Mesenchymal stem cell (in vitro differentiated cells and primary cell): Measurements from ENCODE around the gene TMCO4.
"Not testable (repeated sequence)": the region's sequence is repeated elsewhere in the genome, so short reads cannot be mapped to it uniquely, and the experiment has no call there.

Source experiments
- DNase-seq: peaks from one replicate; pipeline ENCODE4 v3.0.0-alpha.2; 2013
- H2AFZ ChIP-seq: one replicate; pipeline ENCODE4 v1.6.1; 2013; ENCODE audit warnings: low read depth, mild to moderate bottlenecking, control low read depth, inconsistent platforms, low read length, moderate library complexity
- H2AK5ac ChIP-seq: 2 replicates; pipeline ENCODE4 v1.6.1; 2013; ENCODE audit warnings: low read length, moderate library complexity, mild to moderate bottlenecking, inconsistent platforms; ENCODE audit not compliant: severe bottlenecking
- H2BK120ac ChIP-seq: one replicate; pipeline ENCODE4 v1.6.1; 2013; ENCODE audit warnings: low read depth, mild to moderate bottlenecking, inconsistent platforms, low read length, moderate library complexity
- H2BK12ac ChIP-seq, 2 experiments: one replicate each; pipeline ENCODE4 v1.6.1; 2013; ENCODE audit warnings: inconsistent platforms in 2 of 2, low read length in 2 of 2, mild to moderate bottlenecking in 2 of 2, moderate library complexity in 2 of 2, control low read depth in 1 of 2
- H2BK15ac ChIP-seq: one replicate; pipeline ENCODE4 v1.6.1; 2013; ENCODE audit warnings: mild to moderate bottlenecking, low read depth, inconsistent platforms; ENCODE audit not compliant: poor library complexity, severe bottlenecking
- H2BK5ac ChIP-seq: 2 replicates; pipeline ENCODE4 v1.6.1; 2013; ENCODE audit warnings: low read depth, mild to moderate bottlenecking, low read length, control low read depth, inconsistent platforms; ENCODE audit not compliant: poor library complexity, severe bottlenecking
- H3K14ac ChIP-seq, 2 experiments: one replicate each; pipeline ENCODE4 v1.6.1; 2013; ENCODE audit warnings: inconsistent platforms in 2 of 2, low read length in 2 of 2, control low read depth in 1 of 2, mild to moderate bottlenecking in 1 of 2, moderate library complexity in 1 of 2
- H3K18ac ChIP-seq, 2 experiments: one replicate each; pipeline ENCODE4 v1.6.1; 2013; ENCODE audit warnings: inconsistent platforms in 2 of 2, low read length in 2 of 2, control low read depth in 1 of 2, low read depth in 1 of 2, mild to moderate bottlenecking in 1 of 2
- H3K23ac ChIP-seq, 2 experiments: one replicate each; pipeline ENCODE4 v1.6.1; 2013; ENCODE audit warnings: inconsistent platforms in 2 of 2, low read length in 2 of 2, mild to moderate bottlenecking in 2 of 2, moderate library complexity in 2 of 2, control low read depth in 1 of 2
- H3K27ac ChIP-seq: 2 replicates; pipeline ENCODE4 v1.5.1; 2013; ENCODE audit warnings: mild to moderate bottlenecking, moderate library complexity, low read length, control low read depth, inconsistent platforms; ENCODE audit not compliant: poor library complexity, severe bottlenecking
- H3K27me3 ChIP-seq, 2 experiments: 2 replicates each; pipeline versions ENCODE4 v1.6.1 to v1.7.0; 2013; ENCODE audit warnings: low read length in 2 of 2, mild to moderate bottlenecking in 2 of 2, moderate library complexity in 2 of 2, control low read depth in 1 of 2, inconsistent platforms in 1 of 2; ENCODE audit not compliant: control insufficient read depth in 1 of 2, insufficient read depth in 1 of 2
- H3K36me3 ChIP-seq, 2 experiments: 2 replicates each; pipeline versions ENCODE4 v1.6.1 to v1.7.0; 2013; ENCODE audit warnings: low read length in 2 of 2, control low read depth in 1 of 2, inconsistent platforms in 1 of 2, low read depth in 1 of 2, mild to moderate bottlenecking in 1 of 2; ENCODE audit not compliant: insufficient read depth in 2 of 2, control insufficient read depth in 1 of 2
- H3K4ac ChIP-seq, 2 experiments: one replicate each; pipeline ENCODE4 v1.6.1; 2013; ENCODE audit warnings: inconsistent platforms in 2 of 2, low read length in 2 of 2, mild to moderate bottlenecking in 2 of 2, moderate library complexity in 2 of 2, control low read depth in 1 of 2, low read depth in 1 of 2
- H3K4me1 ChIP-seq: 2 replicates; pipeline ENCODE4 v1.6.1; 2013; ENCODE audit warnings: low read depth, low read length, control low read depth; ENCODE audit not compliant: control insufficient read depth, insufficient read depth
- H3K4me2 ChIP-seq: 2 replicates; pipeline ENCODE4 v1.6.1; 2013; ENCODE audit warnings: low read length, mild to moderate bottlenecking, inconsistent platforms; ENCODE audit not compliant: poor library complexity, severe bottlenecking
- H3K4me3 ChIP-seq, 2 experiments: 2 replicates each; pipeline versions ENCODE4 v1.5.1 to v1.7.0; 2013; ENCODE audit warnings: low read length in 2 of 2, mild to moderate bottlenecking in 2 of 2, control low read depth in 1 of 2, low read depth in 1 of 2; ENCODE audit not compliant: insufficient read depth in 1 of 2
- H3K79me1 ChIP-seq: replicated peaks from 2 replicates; pipeline ENCODE4 v1.6.1; 2013; ENCODE audit warnings: mild to moderate bottlenecking, control low read depth, low read length, inconsistent platforms; ENCODE audit not compliant: poor library complexity, severe bottlenecking
- H3K9ac ChIP-seq: 2 replicates; pipeline ENCODE4 v1.7.0; 2013; ENCODE audit warnings: mild to moderate bottlenecking, low read length, moderate library complexity
- H3K9me3 ChIP-seq: 2 replicates; pipeline ENCODE4 v1.7.0; 2013; ENCODE audit warnings: mild to moderate bottlenecking, low read length; ENCODE audit not compliant: control insufficient read depth
- H4K8ac ChIP-seq: one replicate; pipeline ENCODE4 v1.6.1; 2013; ENCODE audit warnings: inconsistent platforms, mild to moderate bottlenecking, low read length, moderate library complexity
- H4K91ac ChIP-seq: one replicate; pipeline ENCODE4 v1.6.1; 2013; ENCODE audit warnings: mild to moderate bottlenecking, low read length, inconsistent platforms
- WGBS: methylation state at CpG from one replicate; pipeline ENCODE4 v1.1.7; 2013; ENCODE audit warnings: mixed read lengths; 5-methylcytosine and 5-hydroxymethylcytosine counted together

The TMCO4 gene

DNA sequence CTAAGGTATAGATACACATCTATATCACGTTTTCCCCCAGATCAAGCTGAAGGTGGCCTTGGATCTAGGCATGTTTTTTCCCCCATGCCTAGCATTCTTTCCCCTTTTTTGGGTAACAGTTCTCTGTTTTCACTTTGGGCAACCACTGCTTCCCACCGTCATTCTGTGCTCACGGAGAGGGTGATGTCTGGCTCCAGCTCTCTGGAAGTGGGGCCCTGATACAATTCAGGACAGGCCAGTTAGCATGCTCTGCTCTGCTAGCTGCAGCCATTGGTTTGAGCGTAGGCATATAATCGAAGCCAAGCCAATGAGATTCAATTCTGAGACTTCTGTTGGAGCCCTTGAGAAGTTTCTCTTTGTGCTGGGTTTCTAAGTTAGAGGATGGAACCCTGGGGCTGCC lies 17.4 kb upstream of the TMCO4 start:
- Histone ChIP-seq H4K91ac (no peak overlapping the region), H2AK5ac (no peak overlapping the region), H3K14ac (no peak overlapping the region), H3K36me3 (no peaks in the 10 kb centered on the region), H3K4me2 (no peak overlapping the region), H2AFZ (no peak overlapping the region), H3K9ac (no peak overlapping the region), H4K8ac (no peak overlapping the region), H2BK15ac (no peak overlapping the region), H3K4me3 (no peak overlapping the region), H3K27ac (no peak overlapping the region), H2BK5ac (no peak overlapping the region), H3K27me3 (peaks cover 0 to 4% of the 10 kb centered on the region in 2 experiments), H2BK120ac (no peak overlapping the region), H3K23ac (no peak overlapping the region), H3K18ac (no peak overlapping the region), H3K4ac (no peak overlapping the region), H3K4me1 (peaks cover 12% of the 10 kb centered on the region), H3K79me1 (no peaks in the 10 kb centered on the region), H3K9me3 (no peaks in the 10 kb centered on the region), H2BK12ac (no peak overlapping the region)
- 68% methylated on average over 5 of the region's 5 CpGs for WGBS
- no peak for DNase-seq

DNA sequence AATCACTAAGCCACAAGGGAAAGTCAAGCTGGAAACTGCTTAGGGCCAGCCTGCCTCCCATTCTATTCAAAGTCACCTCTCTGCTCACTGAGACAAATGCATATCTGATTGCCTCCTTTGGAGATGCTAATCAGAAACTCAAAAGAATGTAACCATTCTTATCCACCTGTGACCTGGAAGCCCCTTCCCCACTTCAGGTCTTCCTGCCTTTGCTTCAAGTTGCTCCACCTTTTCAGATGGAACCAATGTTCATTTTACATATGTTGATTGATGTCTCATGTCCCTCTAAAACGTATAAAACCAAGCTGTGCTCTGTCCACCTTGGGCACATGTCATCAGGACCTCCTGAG lies 17.0 kb upstream of the TMCO4 start:
- not testable (repeated sequence) for H2BK5ac ChIP-seq, H3K18ac ChIP-seq, H2BK15ac ChIP-seq, H3K79me1 ChIP-seq, H3K9me3 ChIP-seq, H2BK120ac ChIP-seq, H3K9ac ChIP-seq, H3K23ac ChIP-seq, H2AFZ ChIP-seq, H3K4me2 ChIP-seq, H4K8ac ChIP-seq, H3K27me3 ChIP-seq, H3K4ac ChIP-seq, DNase-seq, H3K27ac ChIP-seq, H3K36me3 ChIP-seq, H3K14ac ChIP-seq, H4K91ac ChIP-seq, H2BK12ac ChIP-seq, H3K4me3 ChIP-seq, H2AK5ac ChIP-seq
- H3K4me1 ChIP-seq, result peaks cover 12% of the 10 kb centered on the region
- 31% methylated on average over 1 of the region's 1 CpG for WGBS

GRCh38 chr1:19815801-19816736 lies 16.4 kb upstream of the TMCO4 start:
- Histone ChIP-seq H3K27ac (no peak overlapping the region), H3K9ac (no peak overlapping the region), H3K18ac (no peak overlapping the region), H2BK15ac (no peak overlapping the region), H2AK5ac (no peak overlapping the region), H2BK120ac (no peak overlapping the region), H2BK5ac (no peak overlapping the region), H3K4ac (no peak overlapping the region), H3K4me2 (no peak overlapping the region), H3K4me1 (peaks cover 12% of the 10 kb centered on the region), H3K14ac (no peak overlapping the region), H3K79me1 (no peaks in the 10 kb centered on the region), H4K8ac (no peak overlapping the region), H3K9me3 (no peaks in the 10 kb centered on the region), H3K36me3 (no peaks in the 10 kb centered on the region), H3K23ac (no peak overlapping the region), H2AFZ (no peak overlapping the region), H3K4me3 (no peak overlapping the region), H2BK12ac (no peak overlapping the region), H3K27me3 (no peaks in the 10 kb centered on the region), H4K91ac (no peak overlapping the region)
- WGBS, result 83% methylated on average over 15 of the region's 15 CpGs
- no peak for DNase-seq

DNA sequence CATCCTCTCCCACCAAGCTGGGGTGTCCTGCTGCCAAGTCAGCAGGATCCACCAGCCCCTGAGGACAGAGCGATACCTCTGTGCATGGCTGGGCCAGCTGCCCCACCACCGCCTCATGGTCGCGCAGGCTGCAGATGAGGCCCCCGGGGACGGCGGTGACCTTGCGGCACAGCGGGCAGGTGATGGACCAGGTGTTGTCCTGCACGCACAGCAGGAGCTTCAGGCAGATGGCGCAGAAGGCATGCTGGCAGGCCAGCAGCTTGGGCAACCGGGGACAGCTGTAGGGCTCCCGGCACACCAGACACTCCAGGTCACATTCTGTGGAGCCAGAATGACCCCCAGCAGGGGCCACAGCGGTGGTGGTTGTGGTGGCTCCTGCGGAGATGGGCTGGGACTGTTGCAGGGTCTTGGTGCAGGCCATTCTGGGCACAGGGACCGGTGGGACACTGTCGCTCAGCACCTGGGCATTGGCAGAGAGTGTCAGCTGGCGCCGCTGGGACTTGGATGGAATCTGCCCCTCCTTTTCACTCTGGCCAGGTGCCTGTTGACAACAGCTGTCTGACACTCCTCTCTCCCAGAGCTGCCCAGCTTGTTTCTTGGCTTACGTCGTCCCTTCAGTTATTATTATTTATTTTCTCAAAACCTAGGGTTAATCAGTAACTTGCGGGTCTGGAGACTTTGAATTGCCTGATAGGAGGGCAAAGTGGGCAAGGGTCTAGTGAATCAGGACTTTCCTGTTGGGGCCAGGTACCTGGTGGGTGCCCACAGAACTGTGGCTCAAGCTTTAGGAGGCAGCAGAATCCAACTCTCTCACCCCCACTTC lies 15.2 kb upstream of the TMCO4 start, which contains the start of gene RNF186:
TSS of gene RNF186 (minus strand) at position 603 of the 823 bp plus-strand sequence. CDS start at position 421, 182 bp downstream.
- H3K4me2 ChIP-seq, result no peak within 1 kb of the TSS

More for the DNA sequence above, 15.2 kb upstream of the TMCO4 start, which contains the start of gene RNF186:
- Histone ChIP-seq H2AFZ (no peak within 1 kb of the TSS), H2BK15ac (no peak within 1 kb of the TSS), H3K27me3 (no peaks in the 10 kb centered on the region), H3K4me1 (peaks cover 12% of the 10 kb centered on the region), H2AK5ac (no peak within 1 kb of the TSS), H3K18ac (no peak within 1 kb of the TSS), H3K9me3 (no peaks in the 10 kb centered on the region), H3K4ac (no peak within 1 kb of the TSS), H2BK12ac (no peak within 1 kb of the TSS), H3K36me3 (no peaks in the 10 kb centered on the region), H2BK5ac (no peak within 1 kb of the TSS), H4K91ac (no peak within 1 kb of the TSS), H3K9ac (no peak within 1 kb of the TSS), H3K27ac (no peak within 1 kb of the TSS), H4K8ac (no peak within 1 kb of the TSS), H3K23ac (no peak within 1 kb of the TSS), H3K4me3 (no peak within 1 kb of the TSS), H2BK120ac (no peak within 1 kb of the TSS), H3K79me1 (no peaks in the 10 kb centered on the region), H3K14ac (no peak within 1 kb of the TSS)
- DNase-seq, result no peak
- 94% methylated on average over 19 of the region's 22 CpGs for WGBS
